ENCODE data around the gene GRHL1.
"Not testable (repeated sequence)": the region's sequence is repeated elsewhere in the genome, so short reads cannot be mapped to it uniquely, and the experiment has no call there.

The GRHL1 gene

GRCh38 chr2:10019174-10019573, 67.7 kb downstream of the GRHL1 start:
- H3K27ac ChIP-seq: no peak overlapping the region
- no peak for DNase-seq (ENCODE audit: low read depth, low spot score)

- H3K27ac ChIP-seq: no peak overlapping the region
- no peak for DNase-seq (ENCODE audit: low read depth, low spot score)
These were observed 68.3 kb downstream of the GRHL1 start for GRCh38 chr2:10019602-10020400.

- no peak for DNase-seq (ENCODE audit: low read depth, low spot score)
- H3K27ac ChIP-seq: no peak overlapping the region
These were observed 70.5 kb downstream of the GRHL1 start for GRCh38 chr2:10022041-10022421.

GRCh38 chr2:10022445-10022844, 71.0 kb downstream of the GRHL1 start:
- no peak for DNase-seq (ENCODE audit: low read depth, low spot score)
- no peak overlapping the region for H3K27ac ChIP-seq

GRCh38 chr2:10022966-10023662, 71.6 kb downstream of the GRHL1 start:
- DNase-seq (ENCODE audit: low read depth, low spot score): no peak
- H3K27ac ChIP-seq: no peak overlapping the region

- DNase-seq (ENCODE audit: low read depth, low spot score): no peak
- H3K27ac ChIP-seq: no peak overlapping the region
These were observed 75.6 kb downstream of the GRHL1 start for GRCh38 chr2:10026940-10027569.

- DNase-seq (ENCODE audit: low read depth, low spot score): no peak
- H3K27ac ChIP-seq: no peak overlapping the region
These were observed 76.3 kb downstream of the GRHL1 start for GRCh38 chr2:10027660-10028330.

- H3K27ac ChIP-seq: no peak overlapping the region
- DNase-seq (ENCODE audit: low read depth, low spot score): no peak
These were observed 77.0 kb downstream of the GRHL1 start for GRCh38 chr2:10028407-10028987.

DNA sequence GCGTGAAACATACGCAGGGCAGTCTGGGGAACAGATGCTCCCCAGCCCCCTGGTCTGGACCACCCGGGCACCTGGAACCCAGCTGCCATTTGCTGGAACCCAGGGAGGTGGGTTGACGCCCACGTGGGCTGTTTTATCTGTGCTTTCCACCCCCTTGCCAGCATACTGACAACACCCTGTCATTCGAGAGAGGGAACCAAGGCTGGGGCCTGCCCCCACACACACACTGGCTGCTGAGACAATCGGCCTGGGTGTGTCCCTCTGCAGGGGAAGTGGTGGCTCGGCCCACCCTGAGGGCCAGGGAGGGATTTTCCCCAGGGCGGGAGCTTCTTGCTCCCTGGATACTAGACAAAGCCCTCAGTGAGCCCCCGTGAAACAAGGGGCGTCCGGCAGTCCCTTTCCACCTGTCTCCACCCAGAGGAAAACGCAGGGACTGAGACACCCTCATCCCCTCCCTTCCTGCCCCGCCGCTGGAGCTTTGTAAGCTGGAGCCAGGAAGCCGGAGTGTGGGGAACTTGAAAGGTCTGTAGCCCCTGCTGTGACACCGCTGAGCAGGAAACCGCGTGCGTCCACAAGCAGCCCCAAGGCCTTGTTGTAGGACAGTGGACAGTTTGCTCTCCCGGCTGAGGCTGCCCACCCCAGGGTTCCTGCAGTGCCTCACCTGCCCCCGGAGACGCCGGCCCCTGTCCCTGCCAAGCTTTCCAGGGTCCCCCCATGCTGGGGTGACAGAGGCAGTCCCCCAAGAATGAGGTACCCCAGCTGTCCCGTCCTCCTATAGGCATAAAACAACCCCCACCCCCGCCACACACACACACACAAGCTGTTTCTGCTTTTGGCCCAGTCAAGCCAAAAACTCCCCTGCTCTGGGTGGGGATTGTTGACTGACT, 77.7 kb downstream of the GRHL1 start:
- no peak for DNase-seq (ENCODE audit: low read depth, low spot score)
- no peak overlapping the region for H3K27ac ChIP-seq

DNA sequence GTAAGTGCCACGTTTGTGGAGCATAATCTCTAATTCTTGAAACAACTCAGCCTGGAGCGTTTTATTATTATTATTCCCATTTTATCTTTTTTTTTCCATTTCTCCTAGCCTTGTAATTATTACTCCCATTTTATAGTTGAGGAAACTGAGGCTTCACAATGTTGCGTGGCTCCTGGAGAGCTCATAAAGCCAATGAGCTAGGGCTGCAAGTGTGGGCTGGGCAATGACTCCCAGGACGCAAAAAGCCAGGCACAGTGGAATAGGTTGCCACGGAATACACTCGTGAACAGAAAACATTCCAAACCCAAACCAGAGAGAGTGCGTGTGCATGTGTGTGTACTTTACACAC, 78.4 kb downstream of the GRHL1 start:
- DNase-seq (ENCODE audit: low read depth, low spot score): no peak
- no peak overlapping the region for H3K27ac ChIP-seq

DNA sequence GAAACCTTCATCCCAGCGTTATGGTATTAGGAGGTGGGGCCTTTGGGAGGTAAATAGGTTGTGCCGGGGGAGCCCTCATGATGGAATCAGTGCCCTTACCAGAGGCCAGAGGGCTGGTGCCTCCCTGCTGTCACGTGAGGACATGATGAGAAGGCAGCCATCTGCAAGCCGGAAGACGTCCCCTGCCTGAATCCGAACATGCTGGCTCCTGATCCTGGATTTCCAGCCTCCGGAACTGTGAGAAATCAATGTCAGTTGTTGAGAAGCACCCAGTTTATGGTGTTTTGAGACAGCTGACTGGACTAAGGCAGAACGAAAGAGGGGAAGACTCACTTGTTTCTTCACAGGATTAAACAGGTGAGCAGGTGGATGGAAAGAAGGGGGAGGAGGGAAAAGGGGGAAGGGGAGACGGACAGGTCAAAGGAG, 78.8 kb downstream of the GRHL1 start:
- DNase-seq (ENCODE audit: low read depth, low spot score): no peak
- no peak overlapping the region for H3K27ac ChIP-seq

GRCh38 chr2:10030798-10031197, 79.3 kb downstream of the GRHL1 start:
- not testable (repeated sequence) for DNase-seq (ENCODE audit: low read depth, low spot score); H3K27ac ChIP-seq

GRCh38 chr2:10031886-10032745, 80.6 kb downstream of the GRHL1 start:
- DNase-seq (ENCODE audit: low read depth, low spot score): no peak
- H3K27ac ChIP-seq: no peak overlapping the region

- H3K27ac ChIP-seq: no peak overlapping the region
- no peak for DNase-seq (ENCODE audit: low read depth, low spot score)
These were observed 81.2 kb downstream of the GRHL1 start for GRCh38 chr2:10032746-10033105.

DNA sequence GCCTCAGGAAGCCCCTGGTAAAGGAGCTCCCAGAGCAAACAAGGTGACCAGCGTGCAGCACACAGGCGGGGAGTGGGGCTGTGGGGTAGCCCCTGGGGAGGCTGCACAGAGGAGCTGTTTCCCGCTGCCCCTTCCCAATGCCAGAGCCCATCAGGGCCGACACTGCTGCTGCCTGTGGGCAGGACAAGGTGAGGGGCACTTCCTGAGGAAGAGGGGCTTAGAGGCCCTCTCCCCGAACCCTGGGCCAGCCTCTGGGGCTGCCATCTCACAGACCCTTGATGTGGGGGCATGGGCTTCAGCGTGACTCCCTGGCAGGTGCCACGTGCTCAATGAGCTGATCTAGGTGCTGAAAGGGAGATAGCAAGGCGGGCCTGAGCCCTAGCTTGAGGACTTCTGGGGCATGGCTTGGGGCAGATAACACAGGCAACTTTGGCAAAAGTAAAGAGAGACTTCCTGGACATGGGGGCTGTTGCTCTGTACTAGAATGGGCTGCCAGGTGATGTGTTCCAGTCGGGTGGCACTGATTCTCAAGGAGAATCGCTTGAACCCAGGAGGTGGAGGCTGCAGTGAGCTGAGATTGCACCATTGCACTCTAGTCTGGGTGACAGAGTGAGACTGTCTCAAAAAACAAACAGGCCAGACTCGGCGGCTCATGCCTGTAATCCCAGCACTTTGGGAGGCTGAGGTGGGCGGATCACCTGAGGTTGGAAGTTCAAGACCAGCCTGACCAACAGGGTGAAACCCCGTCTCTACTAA, 81.9 kb downstream of the GRHL1 start:
- no peak overlapping the region for H3K27ac ChIP-seq
- DNase-seq (ENCODE audit: low read depth, low spot score): no peak

DNA sequence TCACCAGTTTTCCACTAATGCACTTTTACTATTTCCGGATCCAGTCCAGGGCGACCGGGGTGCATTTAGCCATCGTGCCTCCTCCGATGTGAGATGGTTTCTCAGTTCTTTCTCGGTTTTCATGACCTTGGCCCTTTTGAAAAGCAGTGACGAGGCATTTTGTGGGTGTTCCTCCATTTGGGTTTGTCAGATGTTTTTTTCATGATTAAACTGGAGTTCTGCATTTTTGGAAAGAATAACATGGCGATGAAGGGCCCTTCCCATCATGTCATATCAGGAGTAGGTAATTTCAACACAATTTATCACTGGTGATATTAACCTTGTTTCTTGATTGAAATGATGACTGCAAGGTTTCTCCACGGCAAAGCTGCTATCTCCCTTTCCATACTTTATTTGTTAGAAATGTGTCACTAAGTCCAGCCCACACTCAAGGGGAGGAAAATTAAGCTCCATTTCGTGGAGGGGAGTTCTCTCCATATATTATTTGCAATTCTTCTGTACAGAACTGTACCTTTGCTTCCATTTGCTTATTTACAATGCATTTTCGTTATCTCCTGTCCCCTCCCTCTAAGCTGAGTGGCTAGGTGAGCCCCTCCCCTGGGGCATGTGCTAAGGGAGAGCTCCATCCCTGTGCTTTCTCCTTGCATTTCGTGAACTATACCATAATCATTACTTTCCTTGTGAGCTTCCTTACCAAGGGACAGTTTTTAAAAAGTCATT, 83.0 kb downstream of the GRHL1 start:
- no peak overlapping the region for H3K27ac ChIP-seq
- DNase-seq (ENCODE audit: low read depth, low spot score): no peak

DNA sequence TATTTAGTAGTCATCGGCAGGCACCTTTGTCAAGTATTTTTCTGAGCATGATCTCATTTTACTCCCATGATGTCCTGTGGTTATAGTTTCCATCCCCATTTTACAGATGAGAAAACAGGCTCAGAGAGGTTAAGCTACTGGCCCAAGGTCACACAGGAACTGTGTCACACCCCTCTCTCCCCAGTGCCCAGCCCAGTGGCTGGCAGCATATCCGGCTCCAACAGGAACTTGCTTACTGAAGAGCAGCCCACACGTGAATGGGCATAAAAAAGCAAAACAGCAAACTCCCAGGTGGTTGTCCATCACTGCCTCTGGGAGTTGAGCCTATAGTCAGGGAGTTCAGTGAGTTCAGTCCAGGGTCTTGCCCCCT, 83.5 kb downstream of the GRHL1 start:
- DNase-seq (ENCODE audit: low read depth, low spot score): no peak
- H3K27ac ChIP-seq: no peak overlapping the region
